HepG2 (cell line): ENCODE data around the gene PTPN12. TPM values are rescaled to one million over a fixed set of nuclear protein-coding genes. Genes with fewer than 3 reads are reported as not detected.

ENCODE experiments used
- ATAC-seq: fragments of 200-7000 bp; cut with Tn5 transposase; 3 replicates; pipeline ENCODE4 v1.9.1; 2020; ENCODE audit warnings: mild to moderate bottlenecking, moderate library complexity
- BruUV-seq: library from RNA; stranded (reverse); fragments of 400-500 nt; replicated peaks from 2 replicates; lab custom pipeline; 2021; lab: Mats Ljungman, UMichigan
- CTCF ChIA-PET: fragments of 300-600 bp; formaldehyde crosslinking; extraction: SDS; loops from one replicate; lab custom pipeline; 2021; ENCODE audit warnings: low total read pairs, inconsistent platforms, low intra/inter-chr PET ratio; lab: Yijun Ruan, JAX
- POLR2A ChIA-PET: fragments of 350-600 bp; sonication (Branson Sonifier 250); formaldehyde crosslinking; loops from one replicate; lab custom pipeline; 2020; ENCODE audit warnings: antibody characterized with exemption, inconsistent platforms; lab: Yijun Ruan, JAX
- DNase-seq: peaks from one replicate; pipeline ENCODE4 v3.0.0-alpha.2; 2015; ENCODE audit warnings: low spot score
- FAIRE-seq: peaks from 3 replicates; lab custom pipeline; 2011; peaks lifted over from hg19 to GRCh38; lab: Jason Lieb, UNC
- H2AFZ ChIP-seq: one replicate; pipeline ENCODE4 v1.6.1; 2011; ENCODE audit warnings: low read length, inconsistent platforms
- H3K27ac ChIP-seq: fragments of 300-600 bp; 3 replicates; pipeline ENCODE4 v1.8.0; 2011; ENCODE audit warnings: mixed run types, mild to moderate bottlenecking, mixed read lengths, low read length, inconsistent platforms; ENCODE audit not compliant: insufficient read depth; ENCODE audit errors: extremely low read length
- H3K27me3 ChIP-seq, 2 experiments: fragments of 200-600 bp in 1 of 2; 2 replicates in 1 of 2; 3 replicates in 1 of 2; pipeline versions ENCODE4 v1.6.0 to v1.8.0; 2011; ENCODE audit warnings: low read length in 2 of 2, mild to moderate bottlenecking in 2 of 2, moderate library complexity in 2 of 2, inconsistent platforms in 1 of 2; ENCODE audit not compliant: insufficient read depth in 2 of 2, control insufficient read depth in 1 of 2
- H3K36me3 ChIP-seq, 2 experiments: fragments of 200-600 bp in 1 of 2; replicated peaks in 1 of 2; 2 replicates in 1 of 2; 3 replicates in 1 of 2; pipeline versions ENCODE4 v1.5.1 to v1.8.0; 2011; ENCODE audit warnings: low read length in 2 of 2, inconsistent platforms in 1 of 2; ENCODE audit not compliant: insufficient read depth in 2 of 2, control insufficient read depth in 1 of 2
- H3K4me1 ChIP-seq: 2 replicates; pipeline ENCODE4 v1.5.1; 2012; ENCODE audit warnings: low read length, inconsistent platforms; ENCODE audit not compliant: insufficient read depth
- H3K4me2 ChIP-seq: 2 replicates; pipeline ENCODE4 v1.6.0; 2011; ENCODE audit warnings: low read depth, low read length, inconsistent platforms
- H3K4me3 ChIP-seq, 3 experiments: fragments of 200-600 bp in 1 of 3; sonication (generic), shearing (Covaris generic) in 1 of 3; replicated peaks in 1 of 3; 2 replicates each; pipeline ENCODE4 v1.5.1; 2011 to 2016; ENCODE audit warnings: low read length in 3 of 3, inconsistent platforms in 2 of 3, low read depth in 2 of 3, mild to moderate bottlenecking in 2 of 3, control low read depth in 1 of 3, mixed read lengths in 1 of 3; ENCODE audit not compliant: insufficient read depth in 1 of 3
- H3K79me2 ChIP-seq: one replicate; pipeline ENCODE4 v1.6.1; 2011; ENCODE audit warnings: low read length, inconsistent platforms; ENCODE audit not compliant: insufficient read depth
- H3K9ac ChIP-seq: 2 replicates; pipeline ENCODE4 v1.6.0; 2011; ENCODE audit warnings: mild to moderate bottlenecking, low read depth, low read length, inconsistent platforms; ENCODE audit not compliant: insufficient read depth
- H3K9me3 ChIP-seq: 2 replicates; pipeline ENCODE4 v1.5.1; 2012; ENCODE audit warnings: mild to moderate bottlenecking, low read length
- H4K20me1 ChIP-seq: 2 replicates; pipeline ENCODE4 v1.6.0; 2011; ENCODE audit warnings: inconsistent platforms, mild to moderate bottlenecking, low read length, moderate library complexity; ENCODE audit not compliant: insufficient read depth
- CC2D1A ChIP-seq: sonication (generic); formaldehyde crosslinking; IDR thresholded peaks from 2 replicates; pipeline ENCODE4 v1.8.1; 2023; ENCODE audit warnings: mild to moderate bottlenecking, missing genetic modification reagents
- HMGXB4 ChIP-seq, 2 experiments: sonication (generic) in 1 of 2; formaldehyde crosslinking in 1 of 2; IDR thresholded peaks; 2 replicates each; pipeline versions ENCODE4 v1.4.0 to v1.6.1; 2018 to 2020; ENCODE audit warnings: missing genetic modification reagents in 2 of 2, borderline replicate concordance in 1 of 2, low read depth in 1 of 2, mild to moderate bottlenecking in 1 of 2, missing biosample characterization in 1 of 2
- KDM1A ChIP-seq: IDR thresholded peaks from 2 replicates; pipeline ENCODE4 v1.6.1; 2016; ENCODE audit warnings: missing compliant biosample characterization
- MAFK ChIP-seq, 2 experiments: IDR thresholded peaks in 1 of 2; conservative IDR thresholded peaks in 1 of 2; 2 replicates each; pipeline ENCODE4 v1.6.1; 2011; ENCODE audit warnings: improper control_type of control experiment in 2 of 2, low read length in 2 of 2
- RFX1 ChIP-seq: fragments of 450-650 bp; IDR thresholded peaks from 2 replicates; pipeline ENCODE4 v1.6.1; 2017
- SIN3A ChIP-seq: IDR thresholded peaks from 2 replicates; pipeline ENCODE4 v1.6.1; 2011; ENCODE audit warnings: low read depth, mild to moderate bottlenecking, control low read depth, low read length, borderline replicate concordance
- SIX1 ChIP-seq: sonication (generic); formaldehyde crosslinking; IDR thresholded peaks from 2 replicates; pipeline ENCODE4 v1.4.0; 2020; ENCODE audit warnings: missing genetic modification reagents, borderline replicate concordance
- SMAD1 ChIP-seq: sonication (generic); formaldehyde crosslinking; IDR thresholded peaks from 2 replicates; pipeline ENCODE4 v1.4.0; 2020; ENCODE audit warnings: missing genetic modification reagents, low read depth, mild to moderate bottlenecking, borderline replicate concordance
- SOX6 ChIP-seq, 2 experiments: fragments of 450-650 bp in 1 of 2; sonication (generic) in 1 of 2; formaldehyde crosslinking in 1 of 2; IDR thresholded peaks; 2 replicates each; pipeline versions ENCODE4 v1.4.0 to v1.6.1; 2017 to 2020; ENCODE audit warnings: antibody characterized with exemption in 1 of 2, mild to moderate bottlenecking in 1 of 2, missing genetic modification reagents in 1 of 2
- STAG1 ChIP-seq: sonication (generic); formaldehyde crosslinking; IDR thresholded peaks from 2 replicates; pipeline ENCODE4 v1.4.0; 2020; ENCODE audit warnings: missing genetic modification reagents
- ZFP82 ChIP-seq: sonication (generic); formaldehyde crosslinking; IDR thresholded peaks from 2 replicates; pipeline ENCODE4 v1.5.1; 2020; ENCODE audit warnings: mild to moderate bottlenecking, missing genetic modification reagents, borderline replicate concordance
- ZMAT3 ChIP-seq: sonication (generic); formaldehyde crosslinking; conservative IDR thresholded peaks from 2 replicates; pipeline ENCODE4 v1.7.0; 2021; ENCODE audit warnings: missing genetic modification reagents
- ZSCAN21 ChIP-seq: sonication (generic); formaldehyde crosslinking; IDR thresholded peaks from 2 replicates; pipeline ENCODE4 v1.8.0; 2022; ENCODE audit warnings: mild to moderate bottlenecking, missing genetic modification reagents, moderate library complexity, borderline replicate concordance
- whole genome bisulfite sequencing: methylation state at CpG from one replicate; pipeline ENCODE4 v1.1.6; 2017; ENCODE audit warnings: low lambda C conversion rate; 5-methylcytosine and 5-hydroxymethylcytosine counted together
- in situ Hi-C: cut with HindIII; loops from 2 replicates; pipeline ENCODE4 v1.10.0; 2017; ENCODE audit warnings: low pct_unique_long_range_greater_than_20kb; ENCODE audit not compliant: extremely low pct_ligation_motif_present
- intact Hi-C: fragments of 100-400 bp; cut with micrococcal nuclease; formaldehyde crosslinking; loops from one replicate; pipeline ENCODE4 v1.10.0; 2022; ENCODE audit not compliant: unreplicated experiment
- polyA plus RNA-seq, 8 experiments: library from polyadenylated mRNA; depleted of rRNA in 3 of 8; stranded (reverse) in 7 of 8; unstranded in 1 of 8; fragments of >200 nt; fragmentation: Illumina TruSeq in 4 of 8; extraction: Trizol in 4 of 8; gene quantifications; 2 replicates each; pipeline versions ENCODE4 v1.2.1 to v1.2.3, GENCODE V29; 2011 to 2016; ENCODE audit warnings: low read depth in 4 of 8, missing spikeins in 1 of 8, mixed read lengths in 1 of 8; ENCODE audit not compliant: insufficient read depth in 1 of 8
- total RNA-seq, 5 experiments: library from RNA; depleted of rRNA; stranded (reverse); fragments of >200 nt; fragmentation: Illumina TruSeq; extraction: Trizol; gene quantifications; 2 replicates each; pipeline ENCODE4 v1.2.3, GENCODE V29; 2016; ENCODE audit warnings: low read depth in 1 of 5
- TF ChIP-seq, protein P1 (sequence below): sonication (generic); formaldehyde crosslinking; IDR thresholded peaks from 2 replicates; pipeline ENCODE4 v1.5.1; 2020; ENCODE audit warnings: mild to moderate bottlenecking, moderate library complexity, missing genetic modification reagents
- TF ChIP-seq, protein P2 (sequence below): sonication (generic); formaldehyde crosslinking; IDR thresholded peaks from 2 replicates; pipeline ENCODE4 v1.5.0; 2020; ENCODE audit warnings: missing genetic modification reagents, mild to moderate bottlenecking, borderline replicate concordance

PTPN12 gene
- total and polyA plus RNA-seq, 2 of the 13 experiments (the other 11 are each of a cell fraction or from before 2014, with no cell fraction given): 22.9 to 56.8 TPM

- TF ChIP-seq SIX1: no peak; the same call in 1 of the 2 replicates
- no peak for TF ChIP-seq RFX1
- no peak for TF ChIP-seq SOX6 (IDR thresholded peaks at IDR 0.05)
- TF ChIP-seq SOX6 (CRISPR knock-in tag; IDR thresholded peaks at IDR 0.05): no peak
- TF ChIP-seq SIN3A: no peak
- TF ChIP-seq STAG1 (CRISPR knock-in tag): peak; percentile 86
- peak in 1 of 2 experiments; percentile 49; a peak in 2 of 4 replicates for TF ChIP-seq MAFK (conservative IDR thresholded peaks at IDR 0.05 in 1 of 2, IDR thresholded peaks at IDR 0.05 in 1 of 2; ENCODE audit: low read length in 2 of 2)
- TF ChIP-seq ZSCAN21 (CRISPR knock-in tag): no peak
- no peak for TF ChIP-seq KDM1A (CRISPR knock-in tag)
- TF ChIP-seq, protein P1, sequence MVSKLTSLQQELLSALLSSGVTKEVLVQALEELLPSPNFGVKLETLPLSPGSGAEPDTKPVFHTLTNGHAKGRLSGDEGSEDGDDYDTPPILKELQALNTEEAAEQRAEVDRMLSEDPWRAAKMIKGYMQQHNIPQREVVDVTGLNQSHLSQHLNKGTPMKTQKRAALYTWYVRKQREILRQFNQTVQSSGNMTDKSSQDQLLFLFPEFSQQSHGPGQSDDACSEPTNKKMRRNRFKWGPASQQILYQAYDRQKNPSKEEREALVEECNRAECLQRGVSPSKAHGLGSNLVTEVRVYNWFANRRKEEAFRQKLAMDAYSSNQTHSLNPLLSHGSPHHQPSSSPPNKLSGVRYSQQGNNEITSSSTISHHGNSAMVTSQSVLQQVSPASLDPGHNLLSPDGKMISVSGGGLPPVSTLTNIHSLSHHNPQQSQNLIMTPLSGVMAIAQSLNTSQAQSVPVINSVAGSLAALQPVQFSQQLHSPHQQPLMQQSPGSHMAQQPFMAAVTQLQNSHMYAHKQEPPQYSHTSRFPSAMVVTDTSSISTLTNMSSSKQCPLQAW (CRISPR knock-in tag): no peak
These were observed 120.5 kb downstream of the PTPN12 start (continued) for GRCh38 chr7:77657427-77658224.

DNA sequence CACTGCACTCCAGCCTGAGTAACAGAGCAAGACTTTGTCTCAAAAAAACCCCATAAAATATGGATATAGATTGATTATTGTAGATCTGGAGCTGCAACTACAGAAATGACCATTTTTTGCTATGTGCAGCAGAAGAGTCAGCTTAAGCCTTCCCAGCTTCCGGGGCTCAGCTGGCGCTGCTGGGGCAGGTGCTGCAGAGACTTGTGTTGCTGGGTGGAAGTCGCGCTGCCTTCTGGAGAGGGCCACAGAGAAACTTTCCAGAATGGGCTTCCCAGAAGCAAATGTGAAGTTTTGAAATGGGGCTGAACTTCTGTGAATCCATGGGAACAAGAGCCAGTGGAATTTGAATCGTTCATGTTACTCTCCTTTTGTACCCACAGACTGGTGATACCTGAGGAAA is 121.8 kb downstream of the PTPN12 start:
- Histone ChIP-seq H3K27ac (no peak overlapping the region), H3K4me3 (no peak overlapping the region), H3K4me2 (no peak overlapping the region), H3K9me3 (no peaks in the 10 kb centered on the region), H4K20me1 (no peaks in the 10 kb centered on the region), H3K36me3 (0 out of 5 replicates have a peak, but pooled peaks cover 1 to 8% of the 10 kb centered on the region in 2 experiments), H3K27me3 (no peaks in the 10 kb centered on the region), H2AFZ (no peak overlapping the region), H3K4me1 (peaks cover 6% of the 10 kb centered on the region), H3K9ac (no peak overlapping the region), H3K79me2 (no peaks in the 10 kb centered on the region)
- ChIA-PET POLR2A (interaction anchor here (0.8 kb wide), 1 partner anchor 37 kb away, joined by 4 read pairs; the partner anchor contains the start of gene RSBN1L), CTCF (interaction anchor here (0.6 to 4.7 kb wide), 2 partner anchors 100 to 103 kb away, joined by 3 to 34 read pairs; no protein-coding TSS in a partner anchor)
- no peak for FAIRE-seq
- BruUV-seq: no TSS peak
- no peak for DNase-seq
- TF ChIP-seq ZMAT3 (CRISPR knock-in tag) (no peak), SOX6 (IDR thresholded peaks at IDR 0.05) (no peak), SOX6 (CRISPR knock-in tag; IDR thresholded peaks at IDR 0.05) (no peak), ZFP82 (CRISPR knock-in tag) (no peak), HMGXB4 (CRISPR knock-in tag; IDR thresholded peaks at IDR 0.05; ENCODE audit: borderline replicate concordance in 1 of 2, low read depth in 1 of 2) (no peak), CC2D1A (CRISPR knock-in tag) (no peak), SMAD1 (no peak)
- TF ChIP-seq, protein P2, sequence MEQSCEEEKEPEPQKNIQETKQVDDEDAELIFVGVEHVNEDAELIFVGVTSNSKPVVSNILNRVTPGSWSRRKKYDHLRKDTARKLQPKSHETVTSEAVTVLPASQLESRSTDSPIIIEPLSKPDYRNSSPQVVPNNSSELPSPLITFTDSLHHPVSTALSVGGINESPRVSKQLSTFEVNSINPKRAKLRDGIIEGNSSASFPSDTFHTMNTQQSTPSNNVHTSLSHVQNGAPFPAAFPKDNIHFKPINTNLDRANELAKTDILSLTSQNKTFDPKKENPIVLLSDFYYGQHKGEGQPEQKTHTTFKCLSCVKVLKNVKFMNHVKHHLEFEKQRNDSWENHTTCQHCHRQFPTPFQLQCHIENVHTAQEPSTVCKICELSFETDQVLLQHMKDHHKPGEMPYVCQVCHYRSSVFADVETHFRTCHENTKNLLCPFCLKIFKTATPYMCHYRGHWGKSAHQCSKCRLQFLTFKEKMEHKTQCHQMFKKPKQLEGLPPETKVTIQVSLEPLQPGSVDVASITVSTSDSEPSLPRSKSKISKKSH (CRISPR knock-in tag): no peak
- 98% methylated on average over 3 of the region's 5 CpGs for WGBS
- intact Hi-C loops: loop anchor here (5.0 to 10.0 kb wide), 2 partner anchors 38 to 236 kb away; partner anchors contain the start of gene RSBN1L
- no peak for ATAC-seq
- in situ Hi-C loops: loop anchor here (5.0 kb wide), 1 partner anchor 98 kb away; no protein-coding TSS in a partner anchor
